HFFc6 (cell line): Measurements from ENCODE around the gene MAGED1. TPM values are rescaled to one million over a fixed set of nuclear protein-coding genes. Genes with fewer than 3 reads are reported as not detected.
A peak's percentile ranks its signal among the peaks of the same experiment; 100 is the strongest.

Experiments
- DNase-seq: peaks from one replicate; pipeline ENCODE4 v3.0.0-alpha.2; 2018
- H3K27ac Mint-ChIP-seq: 2 replicates; pipeline ENCODE4 v1.8.0; 2020; ENCODE audit warnings: mild to moderate bottlenecking, mixed read lengths
- H3K27me3 Mint-ChIP-seq: 2 replicates; pipeline ENCODE4 v1.8.0; 2021; ENCODE audit warnings: mild to moderate bottlenecking, moderate library complexity, mixed read lengths; ENCODE audit not compliant: insufficient read depth
- H3K36me3 Mint-ChIP-seq: 2 replicates; pipeline ENCODE4 v1.8.0; 2021; ENCODE audit warnings: low read depth, mixed read lengths
- H3K4me1 Mint-ChIP-seq: 2 replicates; pipeline ENCODE4 v1.8.0; 2020; ENCODE audit warnings: low read depth, mixed read lengths
- H3K4me3 Mint-ChIP-seq: 2 replicates; pipeline ENCODE4 v1.8.0; 2020; ENCODE audit warnings: mild to moderate bottlenecking, moderate library complexity, mixed read lengths
- H3K9me3 Mint-ChIP-seq: 2 replicates; pipeline ENCODE4 v1.8.0; 2020; ENCODE audit warnings: mild to moderate bottlenecking, mixed read lengths
- CTCF ChIP-seq: fragments of 200-600 bp; sonication (generic); IDR thresholded peaks from 2 replicates; pipeline ENCODE4 v1.5.0; 2021; ENCODE audit warnings: antibody characterized with exemption, mild to moderate bottlenecking
- total RNA-seq, 6 experiments: library from RNA; stranded (reverse); fragmentation: NEBNext Ultra II Directional; extraction: Animal tissue kit (Norgen Biotek cat#: 25700); gene quantifications; 2 replicates in 1 of 6; 3 replicates in 5 of 6; pipeline ENCODE4 v1.2.3, GENCODE V29; 2021

MAGED1 gene
- total RNA-seq, 6 experiments from 2014 or later = 410 to 601 (median 513) TPM

GRCh38 chrX:51889851-51890250, 3.6 kb upstream of the MAGED1 start:
- Mint-ChIP-seq H3K4me3 (no peak overlapping the region), H3K4me1 (peaks cover 23% of the 10 kb centered on the region), H3K27me3 (peaks cover 5% of the 10 kb centered on the region), H3K9me3 (no peaks in the 10 kb centered on the region), H3K36me3 (peaks cover 6% of the 10 kb centered on the region; the same call in 1 of the 2 replicates), H3K27ac (no peak overlapping the region)
- no peak for TF ChIP-seq CTCF
- DNase-seq = no peak

GRCh38 chrX:51891245-51891644, 2.2 kb upstream of the MAGED1 start:
- H3K27me3 Mint-ChIP-seq = peaks cover 5% of the 10 kb centered on the region
- TF ChIP-seq CTCF = no peak
- H3K9me3 Mint-ChIP-seq = no peaks in the 10 kb centered on the region
- H3K4me1 Mint-ChIP-seq = peaks cover 31% of the 10 kb centered on the region
- DNase-seq = no peak
- peak overlapping the region; percentile 96 for H3K27ac Mint-ChIP-seq
- peak overlapping the region; percentile 24 for H3K4me3 Mint-ChIP-seq
- H3K36me3 Mint-ChIP-seq = peaks cover 17% of the 10 kb centered on the region

GRCh38 chrX:51891821-51892551, 1.4 kb upstream of the MAGED1 start:
- Mint-ChIP-seq H3K36me3 (peaks cover 19% of the 10 kb centered on the region), H3K4me1 (peaks cover 34% of the 10 kb centered on the region), H3K9me3 (no peaks in the 10 kb centered on the region), H3K27ac (peak overlapping the region; percentile 96), H3K27me3 (peaks cover 5% of the 10 kb centered on the region), H3K4me3 (peak overlapping the region; percentile 51)
- no peak for TF ChIP-seq CTCF
- peak; percentile 85 for DNase-seq

- Mint-ChIP-seq H3K27me3 (peaks cover 6% of the 10 kb centered on the region), H3K27ac (peak overlapping the region; percentile 96), H3K4me1 (peaks cover 48% of the 10 kb centered on the region), H3K4me3 (peak overlapping the region; percentile 99), H3K9me3 (no peaks in the 10 kb centered on the region), H3K36me3 (peaks cover 32% of the 10 kb centered on the region)
- no peak for TF ChIP-seq CTCF
- DNase-seq = no peak
These were observed 691 bp downstream of the MAGED1 start for GRCh38 chrX:51893931-51894696.

GRCh38 chrX:51894697-51895336, 1.4 kb downstream of the MAGED1 start:
- peak overlapping the region; percentile 96 for H3K27ac Mint-ChIP-seq
- H3K36me3 Mint-ChIP-seq = peaks cover 32% of the 10 kb centered on the region
- DNase-seq = no peak
- H3K4me3 Mint-ChIP-seq = peak overlapping the region; percentile 99
- H3K27me3 Mint-ChIP-seq = peaks cover 6% of the 10 kb centered on the region
- no peak for TF ChIP-seq CTCF
- H3K4me1 Mint-ChIP-seq = peaks cover 49% of the 10 kb centered on the region
- H3K9me3 Mint-ChIP-seq = no peaks in the 10 kb centered on the region
